DMS53 treated with DMSO at 0.1 percent for 48 hours (cell line): ENCODE results near the gene OR6C4.
A peak's percentile ranks its signal among the peaks of the same experiment; 100 is the strongest.
"Not testable (repeated sequence)": the region's sequence is repeated elsewhere in the genome, so short reads cannot be mapped to it uniquely, and the experiment has no call there.

Experiments used
- DNase-seq: peaks from one replicate; lab custom pipeline; 2025; ENCODE audit not compliant: unreplicated experiment; lab: John Stamatoyannopoulos, UW

Gene OR6C4

DNA sequence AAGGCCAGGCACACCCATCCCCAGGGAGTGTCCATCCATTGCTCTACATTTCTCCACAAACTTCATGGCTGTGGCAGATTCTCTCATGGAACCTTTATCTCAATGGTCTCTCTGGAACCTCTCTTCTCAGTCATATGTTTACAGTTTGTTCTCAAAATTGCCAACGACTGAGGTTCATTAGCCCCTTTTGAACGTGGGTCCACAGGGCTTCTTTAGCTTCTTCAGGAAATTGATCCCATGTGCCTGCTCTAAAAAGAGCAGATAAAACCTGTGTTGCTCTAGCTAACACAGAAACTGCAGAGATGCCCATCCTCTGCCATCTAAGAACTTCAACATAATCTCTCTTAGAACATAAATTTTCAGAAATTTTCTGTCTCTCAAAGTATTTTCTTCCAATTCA lies at the start of gene OR6C4:
OR6C4 (plus strand) TSS at position 301 of the 400 bp plus-strand sequence. CDS start 1,625 bp downstream, outside the sequence.
- no peak for DNase-seq

DNA sequence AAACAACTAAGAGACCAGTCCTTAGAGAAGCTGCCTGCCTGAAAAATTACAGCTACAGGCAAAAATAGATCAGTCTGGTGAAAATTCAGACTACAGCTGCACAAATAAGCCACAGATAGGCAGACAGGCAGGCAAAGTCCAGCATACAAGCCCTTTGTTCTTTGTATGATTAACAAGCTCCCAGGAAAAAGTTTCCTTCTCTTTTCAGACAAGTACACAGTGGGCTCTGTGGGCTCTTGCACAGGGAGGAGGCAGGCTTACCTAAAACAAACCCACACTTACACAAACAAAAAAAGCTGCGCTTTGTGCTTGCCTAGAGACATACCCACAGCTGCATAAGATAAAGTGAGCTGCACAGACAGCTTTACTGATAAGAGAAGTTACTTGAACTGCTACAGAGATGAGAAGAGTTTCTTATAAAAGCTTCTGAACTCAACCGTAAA lies 49.6 kb upstream of the OR6C4 start:
- peak; percentile 26 for DNase-seq

DNA sequence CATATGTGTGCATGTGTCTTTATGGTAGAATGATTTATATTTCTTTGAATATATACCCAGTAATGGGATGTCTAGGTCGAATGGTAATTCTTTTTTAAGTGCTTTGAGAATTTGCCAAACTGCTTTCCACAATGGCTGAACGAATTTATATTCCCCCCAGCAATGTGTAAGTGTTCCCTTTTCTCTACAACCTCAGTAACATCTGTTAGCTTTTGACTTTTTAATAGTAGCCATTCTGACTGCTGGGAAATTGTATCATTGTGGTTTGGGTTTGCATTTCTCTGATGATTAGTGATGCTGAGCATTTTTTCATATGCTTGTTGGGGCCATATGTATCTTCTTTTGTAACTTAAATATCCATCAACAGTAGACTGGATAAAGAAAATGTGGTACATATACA lies 47.8 kb upstream of the OR6C4 start:
- no peak for DNase-seq

DNA sequence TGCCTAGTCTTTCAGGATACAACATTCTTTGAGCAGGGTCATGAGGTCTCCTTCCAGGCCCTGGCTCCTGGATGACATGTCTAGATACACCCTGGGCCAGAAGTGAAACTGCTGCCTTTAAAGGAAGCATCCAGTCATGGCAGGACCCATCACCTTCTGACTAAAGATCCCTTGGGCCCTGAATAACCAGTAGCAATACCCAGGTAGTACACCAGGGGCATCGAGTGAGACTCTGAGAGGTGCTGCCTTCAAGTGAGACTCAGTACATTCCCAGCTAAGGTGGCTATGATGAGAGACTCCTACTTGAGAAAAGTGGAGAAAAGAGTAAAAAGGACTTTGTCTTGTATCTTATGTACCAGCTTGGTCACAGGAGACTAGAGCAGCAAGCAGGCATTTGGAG lies 33.7 kb upstream of the OR6C4 start:
- DNase-seq: no peak

DNA sequence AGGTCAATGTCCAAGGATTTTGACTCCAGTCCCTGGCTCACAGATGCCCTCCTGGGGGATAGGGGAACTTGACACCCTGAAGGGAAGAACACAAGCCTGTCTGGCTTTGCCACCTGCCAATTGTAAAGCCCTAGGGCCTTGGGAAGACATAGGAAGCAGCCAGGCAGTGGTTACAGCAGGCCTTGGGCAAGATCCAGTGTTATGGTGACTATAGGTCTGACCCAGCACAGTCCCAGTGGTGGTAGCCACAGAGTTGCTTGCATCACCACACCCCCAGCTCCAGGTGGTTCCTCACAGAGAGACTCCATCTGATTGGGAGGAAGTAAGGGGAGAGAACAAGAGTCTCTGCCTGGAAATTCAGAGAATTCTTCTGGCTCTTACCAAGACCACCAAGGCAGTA lies 33.0 kb upstream of the OR6C4 start:
- DNase-seq: no peak

DNA sequence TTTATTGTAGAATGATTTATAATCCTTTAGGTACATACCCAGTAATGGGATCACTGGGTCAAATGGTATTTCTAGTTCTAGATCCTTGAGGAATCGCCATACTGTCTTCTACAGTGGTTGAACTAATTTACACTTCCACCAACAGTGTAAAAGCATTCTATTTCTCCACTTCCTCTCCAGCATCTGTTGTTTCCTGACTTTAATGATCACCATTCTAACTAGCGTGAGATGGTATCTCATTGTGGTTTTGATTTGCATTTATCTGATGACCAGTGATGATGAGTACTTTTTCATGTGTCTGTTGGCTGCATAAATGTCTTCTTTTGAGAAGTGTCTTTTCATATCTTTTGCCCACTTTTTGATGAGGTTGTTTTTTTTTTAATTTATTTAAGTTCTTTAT lies 1.2 kb upstream of the OR6C4 start:
- DNase-seq: not testable (repeated sequence)

DNA sequence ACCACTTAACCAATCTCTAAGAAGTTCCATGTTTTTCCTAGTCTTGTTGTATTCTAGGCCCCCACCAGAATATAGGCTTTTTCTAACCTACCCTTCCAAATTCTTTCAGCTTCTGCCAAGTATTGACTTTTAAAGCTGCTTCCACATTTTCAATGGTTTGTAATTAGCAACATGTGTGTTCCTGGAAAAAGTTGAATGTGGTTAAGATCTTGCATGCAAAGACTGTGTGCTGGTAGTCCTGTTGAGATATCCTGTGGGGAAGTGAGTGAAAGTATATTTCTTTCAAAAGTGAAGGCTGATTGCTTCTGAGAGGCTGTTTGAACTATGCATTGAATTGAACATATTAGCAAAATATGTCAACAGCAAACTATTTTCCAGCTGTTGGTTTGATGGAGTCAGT lies 646 bp upstream of the OR6C4 start:
- DNase-seq: no peak

DNA sequence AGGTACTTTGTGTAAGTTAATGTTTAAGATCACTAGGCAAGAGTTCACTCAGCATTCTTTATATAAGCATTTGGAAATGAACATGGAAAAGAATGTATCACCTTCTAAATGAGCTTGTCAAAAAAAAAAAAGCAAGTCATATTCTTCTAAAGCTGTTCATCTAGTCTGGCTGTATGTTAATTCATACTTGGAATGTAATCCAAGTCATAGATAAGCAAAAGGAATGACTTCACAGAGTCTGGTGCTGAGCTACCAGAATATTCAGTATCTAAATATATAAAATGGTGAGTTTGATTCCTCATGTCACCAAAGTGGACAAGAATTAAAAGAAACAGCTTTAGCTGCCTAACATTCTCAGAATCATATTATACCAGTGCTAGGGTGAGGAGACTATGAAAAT lies 4.9 kb downstream of the OR6C4 start:
- no peak for DNase-seq

DNA sequence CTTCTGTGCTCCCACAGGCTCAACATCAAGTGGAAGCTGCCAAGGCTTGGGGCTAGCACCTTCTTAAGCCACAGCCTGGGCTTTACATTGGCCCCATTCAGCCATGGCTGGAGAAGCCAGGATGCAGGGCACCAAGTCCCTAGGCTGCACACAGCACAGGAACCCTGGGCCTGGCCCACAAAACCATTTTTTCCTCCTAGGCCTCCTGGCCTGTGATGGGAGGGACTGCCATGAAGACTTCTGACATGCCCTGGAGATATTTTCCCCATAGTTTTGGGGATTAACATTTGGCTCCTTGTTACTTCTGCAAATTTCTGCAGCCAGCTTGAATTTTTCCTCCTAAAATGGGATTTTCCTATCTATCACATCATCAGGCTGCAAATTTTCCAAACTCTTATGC lies 20.7 kb downstream of the OR6C4 start:
- DNase-seq: not testable (repeated sequence)

DNA sequence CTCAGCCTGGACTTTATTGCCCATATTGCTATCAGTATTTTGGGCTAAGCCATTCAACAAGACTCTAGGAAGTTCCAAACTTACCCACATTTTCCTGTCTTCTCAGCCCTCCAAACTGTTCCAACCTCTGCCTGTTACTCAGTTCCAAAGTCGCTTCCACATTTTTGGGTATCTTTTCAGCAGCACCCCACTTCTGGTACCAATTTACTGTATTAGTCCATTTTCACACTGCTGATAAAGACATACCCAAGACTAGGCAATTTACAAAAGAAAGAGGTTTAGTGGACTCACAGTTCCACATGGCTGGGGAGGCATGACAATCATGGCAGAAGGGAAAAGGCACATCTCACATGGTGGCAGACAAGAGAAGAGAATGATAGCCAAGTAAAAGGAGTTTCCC lies 21.3 kb downstream of the OR6C4 start:
- not testable (repeated sequence) for DNase-seq

DNA sequence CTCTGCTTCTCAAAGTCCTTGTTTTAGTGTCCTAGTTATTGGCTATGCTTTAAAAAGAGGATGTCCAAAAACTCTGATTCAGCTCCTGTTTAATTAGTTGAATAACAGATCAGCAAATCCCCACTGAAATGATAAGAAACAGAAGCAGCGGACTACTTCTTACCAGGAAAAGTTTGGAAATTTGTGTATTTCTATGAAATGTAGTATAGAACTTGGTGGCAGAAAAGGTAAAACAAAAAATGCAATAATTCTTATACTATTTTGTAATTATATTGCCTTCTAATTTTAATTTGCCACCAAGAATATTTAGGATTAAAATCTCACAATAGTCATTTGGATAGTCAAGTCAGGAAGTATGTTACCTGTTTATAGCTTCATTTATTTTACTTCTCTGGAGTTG lies 22.8 kb downstream of the OR6C4 start, which contains the start of gene OR2AP1:
OR2AP1 (plus strand) TSS at position 301 of the 400 bp plus-strand sequence. CDS start 1,947 bp downstream, outside the sequence.
- no peak for DNase-seq

DNA sequence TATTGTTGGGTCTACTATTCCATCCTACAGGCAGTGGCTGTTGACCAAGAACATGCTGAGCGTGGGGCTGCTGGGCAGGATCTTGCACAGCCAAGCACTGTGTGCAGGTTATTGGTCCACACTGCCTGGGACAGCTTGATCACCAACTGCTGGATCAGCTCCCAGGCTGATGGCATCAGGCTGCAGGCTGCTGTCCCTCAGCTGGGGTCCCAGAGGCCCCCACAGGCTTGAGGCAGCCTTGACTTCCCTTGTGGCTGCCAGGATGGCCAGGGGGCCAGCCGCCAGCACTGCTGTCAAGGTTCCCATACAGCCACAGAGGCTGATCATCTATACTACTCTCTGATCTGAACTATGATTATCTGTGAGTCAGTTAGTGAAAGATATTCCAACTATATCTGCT lies 32.7 kb downstream of the OR6C4 start:
- no peak for DNase-seq

DNA sequence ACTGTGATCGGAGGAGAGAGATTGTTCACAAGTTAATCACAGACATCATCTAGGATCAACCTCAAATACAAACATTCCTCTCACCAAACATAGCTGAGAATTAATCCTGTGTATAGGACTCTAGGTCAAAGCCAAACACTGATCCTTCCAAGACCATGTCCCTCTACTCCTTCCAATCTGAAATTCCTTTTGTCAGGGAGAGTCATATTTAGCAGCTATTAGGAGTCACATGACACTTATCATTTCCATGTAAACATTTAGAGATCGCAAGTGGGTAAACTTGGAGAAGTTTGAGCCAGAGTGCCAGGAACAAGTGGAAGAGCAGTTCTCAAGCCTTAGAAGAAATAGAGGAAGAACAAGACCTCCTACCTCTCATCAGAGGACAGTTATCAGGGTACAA lies 36.4 kb downstream of the OR6C4 start:
- DNase-seq: no peak

DNA sequence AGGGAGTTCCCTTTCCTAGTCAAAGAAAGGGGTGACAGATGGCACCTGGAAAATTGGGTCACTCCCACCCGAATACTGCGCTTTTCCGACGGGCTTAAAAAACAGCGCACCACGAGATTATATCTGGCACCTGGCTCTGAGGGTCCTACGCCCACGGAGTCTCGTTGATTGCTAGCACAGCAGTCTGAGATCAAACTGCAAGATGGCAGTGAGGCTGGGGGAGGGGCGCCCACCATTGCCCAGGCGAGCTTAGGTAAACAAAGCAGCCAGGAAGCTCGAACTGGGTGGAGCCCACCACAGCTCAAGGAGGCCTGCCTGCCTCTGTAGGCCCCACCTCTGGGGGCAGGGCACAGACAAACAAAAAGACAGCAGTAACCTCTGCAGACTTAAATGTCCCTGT lies 40.8 kb downstream of the OR6C4 start:
- not testable (repeated sequence) for DNase-seq
